ENCODE results near the gene RANBP1. TPM values are rescaled to one million over a fixed set of nuclear protein-coding genes. Genes with fewer than 3 reads are reported as not detected.

Gene RANBP1
- total RNA-seq, 3 donors from 2014 or later, result 453 to 533 (median 503) TPM

DNA sequence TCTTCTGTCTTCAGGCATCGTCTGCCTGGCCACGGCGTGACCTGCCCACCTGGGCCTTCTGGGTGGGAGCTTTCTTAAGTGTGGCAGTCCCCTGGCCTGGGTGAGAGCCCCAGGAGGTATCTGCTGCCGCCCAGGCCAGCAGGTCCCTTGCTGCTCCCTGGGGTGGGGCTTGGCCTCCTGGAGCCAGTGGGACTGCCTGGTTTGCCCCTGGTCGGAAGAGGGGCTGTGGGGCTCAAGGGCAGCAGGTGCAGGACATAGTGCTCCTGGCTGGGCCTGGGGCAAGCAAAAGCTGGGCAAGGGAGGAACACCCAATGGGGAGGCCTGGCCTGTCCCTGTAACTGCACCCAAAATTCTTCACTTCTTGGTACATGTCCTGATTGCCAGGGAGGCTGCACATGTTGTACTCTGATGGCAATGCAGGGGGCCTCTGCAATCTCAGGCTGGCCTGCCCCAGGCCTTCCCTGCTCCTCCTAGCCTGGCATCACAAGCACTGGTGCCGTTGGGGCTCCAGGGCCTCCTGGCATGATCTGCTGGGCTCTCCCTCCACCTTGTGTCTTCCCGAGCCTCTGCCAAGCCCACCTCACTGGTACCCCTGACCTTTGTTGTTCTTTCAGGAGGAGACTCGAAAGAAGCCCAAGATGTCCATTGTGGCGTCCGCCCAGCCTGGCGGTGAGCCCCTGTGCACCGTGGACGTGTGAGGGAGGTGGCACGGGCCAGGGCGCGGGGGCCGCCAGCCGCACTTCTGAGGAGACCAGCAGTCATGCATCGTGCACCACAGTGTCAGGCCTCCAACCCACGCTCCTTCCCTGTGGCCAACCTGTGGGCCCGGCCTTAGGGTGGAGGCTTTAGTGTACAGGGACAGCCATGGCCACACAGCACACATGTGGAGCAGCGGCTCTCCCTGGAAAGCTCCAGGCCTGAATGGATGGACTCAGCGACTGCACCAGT, 6.2 kb upstream of the RANBP1 start:
- Mint-ChIP-seq H3K9me3 (no peaks in the 10 kb centered on the region), H3K27me3 (ENCODE audit: low read depth) (no peaks in the 10 kb centered on the region), H3K36me3 (ENCODE audit: insufficient read depth) (peaks cover 8% of the 10 kb centered on the region), H3K4me1 (ENCODE audit: low read depth) (peaks cover 9% of the 10 kb centered on the region), H3K4me3 (no peak overlapping the region)
- no peak for ATAC-seq
- no peak for DNase-seq

DNA sequence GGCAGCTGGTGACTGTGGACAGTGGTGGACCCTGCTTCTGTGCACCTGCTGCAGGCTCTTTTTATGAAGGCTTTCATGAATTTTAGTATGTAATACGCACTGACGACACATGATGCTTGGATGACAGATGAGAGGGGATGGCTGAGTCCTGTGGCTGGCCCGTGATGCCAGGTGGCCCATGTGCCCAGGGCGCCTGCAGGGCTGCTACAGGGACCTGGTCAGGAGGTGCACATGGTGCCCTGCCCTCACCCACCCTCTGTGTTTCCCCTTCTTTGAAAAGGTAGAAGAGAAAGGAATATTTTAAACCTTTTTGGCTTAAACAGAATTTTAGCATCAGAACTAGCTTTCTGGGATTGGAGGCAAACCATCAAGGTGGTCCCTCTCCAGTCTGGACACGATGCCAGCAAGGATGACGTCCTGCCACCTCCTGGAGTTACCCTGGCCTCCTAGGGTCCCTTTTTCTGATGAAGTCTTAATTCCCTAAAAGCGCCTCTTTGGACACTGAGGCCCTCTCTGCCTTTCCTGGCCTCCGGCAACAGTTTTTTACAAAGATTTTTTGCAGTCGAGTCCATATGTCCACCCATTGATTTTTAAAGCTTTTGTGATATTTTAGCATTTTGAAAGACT, 5.4 kb upstream of the RANBP1 start:
- H3K36me3 Mint-ChIP-seq (ENCODE audit: insufficient read depth), result peaks cover 8% of the 10 kb centered on the region
- H3K4me1 Mint-ChIP-seq (ENCODE audit: low read depth), result peaks cover 14% of the 10 kb centered on the region
- H3K9me3 Mint-ChIP-seq, result no peaks in the 10 kb centered on the region
- ATAC-seq (no peak), DNase-seq (no peak)
- no peaks in the 10 kb centered on the region for H3K27me3 Mint-ChIP-seq (ENCODE audit: low read depth)
- H3K4me3 Mint-ChIP-seq, result no peak overlapping the region

DNA sequence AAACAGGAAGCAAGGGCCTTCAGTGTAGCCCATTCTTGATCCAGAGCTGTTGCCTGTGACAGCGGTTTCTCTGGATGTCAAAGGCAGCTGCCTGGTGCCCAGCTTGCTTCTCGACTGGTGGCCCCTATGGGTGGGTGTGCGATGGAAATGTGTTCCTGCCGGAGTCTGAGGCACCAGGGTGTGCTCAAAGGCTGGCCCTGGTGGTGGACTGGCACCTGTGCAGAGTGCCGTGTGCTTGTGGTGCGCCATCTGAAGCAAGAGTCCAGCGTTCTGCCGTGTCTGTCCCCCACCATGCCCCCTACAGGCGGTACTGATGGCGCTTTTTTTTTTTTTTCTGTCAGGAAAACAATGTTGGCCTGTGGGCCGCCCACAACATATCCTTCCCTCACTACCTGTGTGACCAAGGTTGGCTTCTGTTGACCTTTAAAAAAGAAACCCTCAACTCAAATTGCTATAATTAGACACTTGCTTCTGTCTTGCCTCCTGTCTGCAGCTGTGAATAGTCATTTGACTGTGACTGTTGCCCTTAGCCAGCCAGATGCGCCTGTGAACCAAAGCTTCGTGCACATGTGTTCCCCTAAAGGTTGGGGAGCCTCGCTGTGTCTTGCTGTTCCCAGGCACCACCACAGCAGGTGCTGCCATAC, 4.7 kb upstream of the RANBP1 start:
- Mint-ChIP-seq H3K4me1 (ENCODE audit: low read depth) (peaks cover 14% of the 10 kb centered on the region), H3K27me3 (ENCODE audit: low read depth) (no peaks in the 10 kb centered on the region), H3K4me3 (no peak overlapping the region)

DNA sequence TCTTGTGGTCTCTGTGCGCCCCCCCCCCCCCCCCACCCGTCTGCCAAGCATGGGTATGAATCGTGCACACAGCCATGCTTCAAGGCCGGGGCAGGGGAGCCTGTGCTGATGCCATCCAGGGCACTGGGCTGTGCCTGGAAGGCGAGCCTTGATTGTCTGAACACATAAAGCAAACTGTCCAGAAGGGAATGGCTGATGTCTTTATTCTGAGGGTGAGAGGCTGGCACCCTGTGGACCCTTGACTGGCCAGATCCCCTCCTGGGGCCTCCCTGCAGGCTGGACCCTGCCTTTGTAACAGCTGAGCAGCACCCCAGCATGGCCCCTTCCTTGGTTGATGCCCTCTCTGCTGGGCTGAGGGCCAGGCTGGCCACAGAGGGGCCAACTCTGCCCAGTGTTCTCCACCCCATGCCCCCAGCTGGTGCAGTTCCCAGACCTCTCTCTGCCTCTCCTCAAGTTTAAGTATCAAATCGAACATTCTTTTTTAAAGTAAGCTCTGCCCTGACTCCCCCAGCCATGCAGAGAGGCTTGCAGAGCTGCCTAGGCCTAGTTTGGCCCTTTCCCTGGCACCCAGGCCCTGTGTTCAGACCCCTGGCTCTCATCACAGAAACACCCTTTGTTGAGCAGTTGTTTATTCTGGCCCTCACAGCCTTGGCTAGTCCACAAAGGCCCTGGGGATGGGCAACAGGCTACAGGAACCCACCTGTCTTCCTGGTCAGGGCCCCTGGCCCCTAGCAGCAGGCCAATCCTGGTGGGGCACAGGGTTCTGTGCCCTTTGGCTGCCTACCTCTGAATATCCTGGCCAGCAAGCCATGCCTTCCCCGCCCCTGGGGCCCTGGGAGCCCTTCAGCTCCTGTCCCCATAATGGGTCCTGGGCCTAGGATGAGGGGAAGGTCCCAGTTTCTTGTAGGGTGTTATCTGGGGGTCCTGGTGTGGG, 3.9 kb upstream of the RANBP1 start:
- H3K27me3 Mint-ChIP-seq (ENCODE audit: low read depth), result no peaks in the 10 kb centered on the region
- H3K4me1 Mint-ChIP-seq (ENCODE audit: low read depth), result peaks cover 14% of the 10 kb centered on the region
- H3K9me3 Mint-ChIP-seq, result no peaks in the 10 kb centered on the region
- no peak for DNase-seq
- ATAC-seq, result peak in 1 of 2 donors; percentile 9
- peaks cover 8% of the 10 kb centered on the region for H3K36me3 Mint-ChIP-seq (ENCODE audit: insufficient read depth)
- H3K4me3 Mint-ChIP-seq, result no peak overlapping the region

More for the DNA sequence above, 4.7 kb upstream of the RANBP1 start:
- no peaks in the 10 kb centered on the region for H3K9me3 Mint-ChIP-seq
- peak; percentile 53 to 56 for ATAC-seq
- no peak for DNase-seq
- H3K36me3 Mint-ChIP-seq (ENCODE audit: insufficient read depth), result peaks cover 8% of the 10 kb centered on the region

DNA sequence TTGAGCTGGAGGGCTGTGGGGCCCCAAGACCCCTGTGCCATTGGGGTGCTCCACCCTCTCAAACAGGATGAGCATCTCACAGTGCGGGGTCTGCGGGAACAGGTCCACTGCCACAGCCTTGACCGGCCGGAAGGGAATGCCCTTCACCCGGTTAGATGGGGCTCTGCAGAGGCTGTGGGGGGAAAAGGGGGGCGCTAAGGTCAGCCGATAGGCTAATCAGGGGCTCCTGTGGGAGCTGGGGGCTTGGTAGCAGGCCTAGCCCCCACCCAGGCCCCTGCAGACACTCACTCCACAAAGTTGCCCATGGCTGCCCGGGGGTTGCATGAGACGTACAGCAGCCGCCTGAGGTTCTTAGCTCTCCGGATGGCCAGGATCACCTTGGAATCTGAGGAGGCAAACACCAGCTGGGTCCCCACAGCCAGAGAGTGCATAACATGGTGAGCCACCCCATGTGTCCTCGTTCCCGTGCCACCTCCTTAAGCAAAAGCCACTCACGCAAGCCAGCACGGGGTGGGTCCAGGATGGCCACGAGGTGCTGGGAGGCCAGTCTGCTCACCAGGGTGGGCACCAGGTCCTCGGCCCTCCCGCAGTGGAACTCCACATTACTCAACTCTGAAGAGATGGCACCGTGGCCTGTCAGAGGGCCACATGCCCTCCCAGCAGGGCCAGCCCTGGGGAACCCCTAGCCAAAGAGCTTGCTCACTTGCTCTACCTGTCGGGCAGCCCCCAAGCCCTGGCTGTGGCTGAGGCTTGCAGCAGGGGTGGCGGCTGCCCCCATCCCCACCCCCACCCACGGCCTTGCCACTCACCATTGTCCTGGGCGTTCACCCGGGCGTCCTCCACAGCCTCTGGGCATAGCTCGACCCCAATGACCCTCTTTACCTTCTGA, 3.0 kb upstream of the RANBP1 start:
- Mint-ChIP-seq H3K4me1 (ENCODE audit: low read depth) (peaks cover 14% of the 10 kb centered on the region), H3K9me3 (no peaks in the 10 kb centered on the region), H3K27me3 (ENCODE audit: low read depth) (no peaks in the 10 kb centered on the region), H3K36me3 (ENCODE audit: insufficient read depth) (peaks cover 8% of the 10 kb centered on the region), H3K4me3 (no peak overlapping the region)
- DNase-seq (no peak), ATAC-seq (no peak)

DNA sequence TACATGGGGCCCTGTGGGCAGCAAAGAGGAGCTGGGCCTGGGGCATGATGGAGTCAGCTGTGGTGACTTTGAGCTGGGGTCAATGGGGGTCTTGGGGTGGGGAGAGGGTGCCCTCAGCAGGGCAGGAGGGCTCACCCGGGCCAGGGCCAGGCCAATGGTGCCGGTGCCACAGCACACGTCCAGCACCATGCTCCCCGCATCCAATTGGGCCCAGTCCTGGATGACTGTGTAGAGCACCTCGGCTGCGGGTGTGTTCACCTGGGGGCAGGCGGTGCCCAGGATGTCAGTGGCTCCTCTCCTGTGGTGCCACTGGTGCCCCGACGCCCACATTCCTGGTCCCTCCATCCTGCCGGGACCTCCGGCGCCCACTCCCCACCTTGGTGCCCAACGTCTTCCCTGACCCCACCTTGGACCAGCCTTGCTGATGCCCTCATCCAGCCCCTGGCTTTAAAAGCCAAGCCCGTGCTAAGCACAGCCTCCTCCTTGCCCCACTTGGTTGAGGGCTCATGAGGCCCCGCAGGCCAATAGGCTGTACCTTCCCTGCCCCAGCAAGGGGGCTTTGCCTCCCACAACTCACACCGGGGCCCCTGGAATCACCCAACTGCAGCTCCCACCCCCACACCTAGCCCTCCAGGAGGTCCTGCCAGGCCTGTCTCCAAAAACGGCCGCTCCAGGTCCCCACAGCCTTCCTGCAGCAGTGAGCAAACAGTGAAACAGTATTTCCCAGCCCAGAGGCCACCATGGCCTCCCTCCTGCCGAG, 2.2 kb upstream of the RANBP1 start:
- peak overlapping the region; percentile 24 for H3K4me3 Mint-ChIP-seq
- DNase-seq, result no peak
- H3K36me3 Mint-ChIP-seq (ENCODE audit: insufficient read depth), result peaks cover 9% of the 10 kb centered on the region
- peaks cover 17% of the 10 kb centered on the region for H3K4me1 Mint-ChIP-seq (ENCODE audit: low read depth)
- no peaks in the 10 kb centered on the region for H3K9me3 Mint-ChIP-seq
- no peak for ATAC-seq
- no peaks in the 10 kb centered on the region for H3K27me3 Mint-ChIP-seq (ENCODE audit: low read depth)

DNA sequence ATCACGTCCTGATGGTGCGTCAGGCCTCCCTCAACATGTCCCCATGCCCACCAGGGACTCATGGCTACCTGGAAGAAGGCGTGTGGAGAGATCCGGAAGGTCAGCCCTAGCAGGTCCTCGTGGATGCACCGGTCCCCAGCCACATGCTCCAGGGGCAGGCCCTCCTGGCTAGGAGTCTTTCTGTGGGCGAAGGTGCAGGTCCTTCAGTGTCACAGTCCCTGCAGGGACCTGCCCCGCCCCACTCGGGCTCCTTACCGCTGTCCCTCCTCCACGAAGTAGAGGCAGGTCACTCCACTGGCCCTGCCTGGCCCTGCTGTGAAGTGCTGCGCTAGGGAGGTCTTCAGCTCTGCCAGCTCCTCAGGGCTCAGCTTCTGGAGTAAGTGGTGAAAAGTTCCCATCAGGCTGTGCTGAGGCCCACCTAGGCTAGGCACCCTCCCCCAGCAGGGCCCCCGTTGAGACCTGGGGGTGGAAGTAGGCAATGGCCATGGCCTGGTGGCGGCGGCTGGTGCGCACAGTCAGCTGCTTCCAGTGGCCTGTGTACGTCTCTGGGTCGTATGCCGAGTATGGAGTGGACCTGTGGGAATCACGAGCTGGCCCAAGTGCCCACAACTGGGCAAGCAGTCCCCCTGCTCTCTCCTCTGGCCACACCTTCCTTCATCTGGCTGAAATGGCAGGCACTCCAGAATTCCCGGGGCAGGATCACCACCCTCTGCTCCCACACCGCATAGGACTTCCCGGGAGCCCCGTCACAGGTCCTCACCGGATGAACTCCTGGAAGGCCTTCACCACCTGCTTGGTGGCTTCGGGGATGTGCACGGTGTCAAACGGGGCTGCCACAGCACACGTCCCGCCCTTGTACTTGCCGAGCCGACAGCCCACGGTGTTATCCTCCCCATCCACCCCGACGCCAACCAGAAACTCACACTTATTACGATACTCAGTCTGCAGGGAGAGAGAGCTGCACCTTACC, 1.1 kb upstream of the RANBP1 start:
- H3K36me3 Mint-ChIP-seq (ENCODE audit: insufficient read depth), result peaks cover 14% of the 10 kb centered on the region
- H3K27me3 Mint-ChIP-seq (ENCODE audit: low read depth), result no peaks in the 10 kb centered on the region
- H3K4me3 Mint-ChIP-seq, result peak overlapping the region; percentile 88
- ATAC-seq (no peak), DNase-seq (no peak)
- H3K9me3 Mint-ChIP-seq, result no peaks in the 10 kb centered on the region
- H3K4me1 Mint-ChIP-seq (ENCODE audit: low read depth), result peaks cover 26% of the 10 kb centered on the region

DNA sequence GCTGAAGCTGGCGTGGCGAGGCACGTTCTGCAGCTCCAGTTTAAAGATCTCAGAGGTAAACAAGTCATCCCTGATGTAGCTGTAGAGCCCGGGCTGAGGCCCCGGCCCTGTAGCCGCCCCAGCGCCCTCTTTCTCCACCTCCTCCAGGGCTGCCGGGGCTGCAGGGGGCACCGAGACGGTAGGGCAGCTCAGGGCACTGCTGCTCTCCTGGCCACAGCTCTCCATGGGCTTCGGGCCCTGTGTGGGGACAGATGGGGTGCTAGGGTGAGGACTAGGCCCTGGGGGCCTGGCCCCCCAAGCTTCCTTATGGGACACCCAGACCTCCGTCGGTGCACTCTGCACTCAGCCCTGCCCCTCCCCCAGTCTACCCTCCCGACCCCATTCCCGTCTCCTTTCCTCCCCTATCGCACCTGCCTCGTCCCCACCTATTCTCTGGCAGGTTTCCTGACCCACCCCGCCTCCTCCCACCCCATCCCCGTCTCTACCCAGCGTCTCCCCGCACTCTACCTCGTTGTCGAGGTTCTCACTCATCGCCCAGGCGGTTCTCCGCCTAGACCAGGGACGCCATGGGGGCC, 559 bp downstream of the RANBP1 start:
- peaks cover 35% of the 10 kb centered on the region for H3K4me1 Mint-ChIP-seq (ENCODE audit: low read depth)
- DNase-seq, result no peak
- no peaks in the 10 kb centered on the region for H3K9me3 Mint-ChIP-seq
- H3K27me3 Mint-ChIP-seq (ENCODE audit: low read depth), result no peaks in the 10 kb centered on the region
- H3K4me3 Mint-ChIP-seq, result peak overlapping the region; percentile 88
- no peak for ATAC-seq
- peaks cover 15% of the 10 kb centered on the region for H3K36me3 Mint-ChIP-seq (ENCODE audit: insufficient read depth)

DNA sequence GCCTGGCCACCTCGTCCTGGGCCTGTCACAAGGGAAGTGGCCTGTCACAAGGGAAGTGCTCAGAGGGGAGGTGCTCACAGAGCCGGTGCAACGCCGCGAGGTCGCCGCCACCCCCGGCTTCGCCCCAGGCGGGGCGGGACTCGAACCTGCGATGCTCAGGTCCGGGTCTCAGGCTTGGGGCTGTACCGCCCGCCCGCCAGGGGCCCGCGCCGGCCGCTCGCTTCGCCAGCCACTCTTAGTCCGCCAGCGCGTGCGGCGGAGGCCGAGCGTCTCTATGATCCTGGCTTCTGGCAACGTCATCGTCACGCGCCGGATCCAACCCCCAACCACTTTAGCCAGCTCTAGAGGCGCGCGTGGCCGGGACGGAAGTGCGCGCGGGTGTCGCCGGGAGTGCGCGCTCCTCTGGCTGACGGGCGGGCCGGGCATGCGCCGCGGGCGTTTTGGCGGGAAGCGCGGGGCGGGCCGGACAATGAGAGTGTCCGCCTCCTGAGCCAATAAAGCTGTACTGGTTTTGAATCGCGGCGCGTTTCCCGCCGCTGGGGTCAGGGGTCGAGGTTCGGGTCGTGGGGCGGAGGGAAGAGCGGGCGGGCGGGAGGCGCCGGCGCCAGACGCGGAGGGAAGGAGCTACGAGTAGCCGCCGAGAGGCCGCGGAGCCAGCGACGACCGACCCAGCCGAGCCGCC, 1.2 kb downstream of the RANBP1 start, which contains the start of gene TRMT2A:
TRMT2A (minus strand) TSS at position 276 of the 682 bp plus-strand sequence. CDS start 320 bp downstream, outside the sequence.
- Mint-ChIP-seq H3K4me3 (peak within 1 kb of the TSS; percentile 91), H3K27me3 (ENCODE audit: low read depth) (no peaks in the 10 kb centered on the region), H3K36me3 (ENCODE audit: insufficient read depth) (peaks cover 18% of the 10 kb centered on the region), H3K9me3 (no peaks in the 10 kb centered on the region), H3K4me1 (ENCODE audit: low read depth) (peaks cover 36% of the 10 kb centered on the region)
- DNase-seq (peak; percentile 95), ATAC-seq (peak; percentile 79 to 81)

DNA sequence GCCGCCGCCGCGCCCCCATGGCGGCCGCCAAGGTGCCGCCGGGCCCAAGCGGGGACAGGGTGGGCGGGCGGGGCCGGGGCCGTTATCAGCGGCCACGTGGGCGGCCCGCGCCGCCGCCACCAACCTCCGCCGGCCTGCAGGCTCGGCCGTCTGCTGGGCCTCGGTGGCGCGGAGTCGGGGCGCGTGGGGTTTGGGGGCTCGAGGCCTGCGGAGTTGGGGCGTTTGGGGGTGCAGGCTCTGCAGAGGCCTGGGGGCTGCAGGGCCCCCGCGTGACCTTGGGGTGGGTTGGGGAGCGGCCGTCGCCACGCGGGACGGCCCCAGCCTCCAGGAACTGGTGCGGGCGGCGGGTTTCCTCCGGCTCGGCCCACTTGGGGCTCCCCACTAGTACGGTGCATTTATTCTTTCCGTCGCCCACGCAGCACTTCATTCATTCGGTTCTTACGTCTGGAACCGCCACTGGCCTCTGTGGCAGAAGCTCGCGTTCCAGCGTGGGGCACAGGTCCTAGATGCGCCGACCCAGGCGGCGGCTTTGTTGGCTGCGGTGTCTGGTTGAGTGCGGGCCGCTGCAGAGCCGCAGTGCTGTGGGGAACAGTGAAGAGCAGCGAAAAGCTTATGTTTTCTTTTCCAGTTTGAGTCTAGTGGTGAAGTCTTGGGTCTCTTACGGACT, 1.9 kb downstream of the RANBP1 start:
- Mint-ChIP-seq H3K9me3 (no peaks in the 10 kb centered on the region), H3K4me1 (ENCODE audit: low read depth) (peaks cover 39% of the 10 kb centered on the region), H3K36me3 (ENCODE audit: insufficient read depth) (peaks cover 21% of the 10 kb centered on the region), H3K27me3 (ENCODE audit: low read depth) (no peaks in the 10 kb centered on the region), H3K4me3 (peak overlapping the region; percentile 91)
- DNase-seq (peak; percentile 74), ATAC-seq (peak; percentile 45 to 51)
